HEK293 (cell line): ENCODE results near the gene MYLK4.

ENCODE experiments used
- CTCF ChIA-PET: fragments of 350-600 bp; formaldehyde crosslinking; extraction: SDS; loops from one replicate; lab custom pipeline; 2021; ENCODE audit warnings: antibody characterized with exemption; lab: Yijun Ruan, JAX
- POLR2A ChIA-PET: fragments of 300-600 bp; formaldehyde crosslinking; extraction: SDS; loops from one replicate; lab custom pipeline; 2020; ENCODE audit warnings: antibody characterized with exemption, inconsistent platforms; lab: Yijun Ruan, JAX
- H3K27ac ChIP-seq: fragments of 200-500 bp; sonication (Bioruptor generic); 2 replicates; pipeline ENCODE4 v1.5.1; 2014; ENCODE audit warnings: low read depth, low read length, control low read depth, inconsistent platforms; ENCODE audit errors: extremely low read depth
- H3K36me3 ChIP-seq, 2 experiments: fragments of 200-500 bp in 1 of 2; sonication (Bioruptor generic) in 1 of 2; 1 replicate in 1 of 2; 2 replicates in 1 of 2; pipeline ENCODE4 v1.5.1; 2014 to 2017; ENCODE audit warnings: inconsistent platforms in 2 of 2, low read length in 2 of 2; ENCODE audit not compliant: control insufficient read depth in 2 of 2, insufficient read depth in 1 of 2
- H3K4me1 ChIP-seq: fragments of 200-500 bp; sonication (Bioruptor generic); 2 replicates; pipeline ENCODE4 v1.5.1; 2014; ENCODE audit warnings: mild to moderate bottlenecking, low read length, inconsistent platforms; ENCODE audit not compliant: control insufficient read depth, insufficient read depth
- H3K4me3 ChIP-seq: 2 replicates; pipeline ENCODE4 v1.5.1; 2011; ENCODE audit warnings: low read depth, mild to moderate bottlenecking, control low read depth, low read length, moderate library complexity
- H3K9me3 ChIP-seq: fragments of 200-500 bp; sonication (Bioruptor generic); 2 replicates; pipeline ENCODE4 v1.5.1; 2014; ENCODE audit warnings: low read depth, low read length, inconsistent platforms; ENCODE audit not compliant: control insufficient read depth, insufficient read depth
- BCL11B ChIP-seq: fragments of 450-650 bp; formaldehyde crosslinking; IDR thresholded peaks from 2 replicates; pipeline ENCODE4 v1.5.1; 2016; ENCODE audit warnings: low read depth, missing biosample characterization, missing genetic modification characterization
- FEZF1 ChIP-seq: fragments of 450-650 bp; formaldehyde crosslinking; IDR thresholded peaks from 2 replicates; pipeline ENCODE4 v1.5.1; 2016; ENCODE audit warnings: missing biosample characterization, missing genetic modification characterization
- GLIS2 ChIP-seq: fragments of 450-650 bp; formaldehyde crosslinking; IDR thresholded peaks from 2 replicates; pipeline ENCODE4 v1.5.1; 2016; ENCODE audit warnings: missing biosample characterization, missing genetic modification characterization
- IKZF3 ChIP-seq: fragments of 450-650 bp; IDR thresholded peaks from 2 replicates; pipeline ENCODE4 v1.5.0; 2018; ENCODE audit warnings: missing biosample characterization, mild to moderate bottlenecking, missing genetic modification characterization, moderate library complexity
- KLF7 ChIP-seq: fragments of 450-650 bp; formaldehyde crosslinking; IDR thresholded peaks from 2 replicates; pipeline ENCODE4 v1.5.1; 2016; ENCODE audit warnings: missing biosample characterization, missing genetic modification characterization, borderline replicate concordance
- MZF1 ChIP-seq: fragments of 450-650 bp; formaldehyde crosslinking; IDR thresholded peaks from 2 replicates; pipeline ENCODE4 v1.5.1; 2017; ENCODE audit warnings: missing biosample characterization, missing genetic modification characterization, borderline replicate concordance
- PRDM10 ChIP-seq: fragments of 450-650 bp; formaldehyde crosslinking; IDR thresholded peaks from 2 replicates; pipeline ENCODE4 v1.5.1; 2016; ENCODE audit warnings: missing biosample characterization, missing genetic modification characterization
- SP2 ChIP-seq: fragments of 450-650 bp; formaldehyde crosslinking; IDR thresholded peaks from 2 replicates; pipeline ENCODE4 v1.5.1; 2016; ENCODE audit warnings: missing biosample characterization, missing genetic modification characterization
- TSHZ1 ChIP-seq: fragments of 450-650 bp; formaldehyde crosslinking; IDR thresholded peaks from 2 replicates; pipeline ENCODE4 v1.5.1; 2016; ENCODE audit warnings: missing biosample characterization, missing genetic modification characterization, borderline replicate concordance
- ZBTB17 ChIP-seq: fragments of 450-650 bp; formaldehyde crosslinking; IDR thresholded peaks from 2 replicates; pipeline ENCODE4 v1.5.1; 2016; ENCODE audit warnings: missing biosample characterization, missing genetic modification characterization
- ZBTB21 ChIP-seq: fragments of 450-650 bp; formaldehyde crosslinking; IDR thresholded peaks from 2 replicates; pipeline ENCODE4 v1.5.1; 2017; ENCODE audit warnings: missing biosample characterization, missing genetic modification characterization
- ZBTB48 ChIP-seq: fragments of 450-650 bp; formaldehyde crosslinking; IDR thresholded peaks from 2 replicates; pipeline ENCODE4 v1.5.1; 2016; ENCODE audit warnings: missing biosample characterization, missing genetic modification characterization
- ZBTB8A ChIP-seq: fragments of 450-650 bp; formaldehyde crosslinking; IDR thresholded peaks from 2 replicates; pipeline ENCODE4 v1.5.1; 2016; ENCODE audit warnings: missing biosample characterization, missing genetic modification characterization
- ZIC2 ChIP-seq: fragments of 450-650 bp; formaldehyde crosslinking; IDR thresholded peaks from 2 replicates; pipeline ENCODE4 v1.5.1; 2016; ENCODE audit warnings: missing biosample characterization, missing genetic modification characterization
- ZNF157 ChIP-seq: fragments of 450-650 bp; formaldehyde crosslinking; IDR thresholded peaks from 2 replicates; pipeline ENCODE4 v1.5.1; 2016; ENCODE audit warnings: missing biosample characterization, missing genetic modification characterization
- ZNF211 ChIP-seq: fragments of 450-650 bp; formaldehyde crosslinking; IDR thresholded peaks from 2 replicates; pipeline ENCODE4 v1.5.1; 2016; ENCODE audit warnings: low read depth, missing biosample characterization, missing genetic modification characterization
- ZNF354C ChIP-seq: fragments of 450-650 bp; formaldehyde crosslinking; IDR thresholded peaks from 2 replicates; pipeline ENCODE4 v1.5.1; 2016; ENCODE audit warnings: missing biosample characterization, missing genetic modification characterization, low read depth, borderline replicate concordance
- ZNF391 ChIP-seq: fragments of 450-650 bp; formaldehyde crosslinking; IDR thresholded peaks from 2 replicates; pipeline ENCODE4 v1.5.1; 2016; ENCODE audit warnings: low read depth, missing biosample characterization, missing genetic modification characterization, borderline replicate concordance
- ZNF596 ChIP-seq: fragments of 450-650 bp; IDR thresholded peaks from 2 replicates; pipeline ENCODE4 v1.5.0; 2018; ENCODE audit warnings: missing biosample characterization, mild to moderate bottlenecking, missing genetic modification characterization, moderate library complexity
- ZNF664 ChIP-seq: fragments of 450-650 bp; formaldehyde crosslinking; IDR thresholded peaks from 2 replicates; pipeline ENCODE4 v1.5.1; 2016; ENCODE audit warnings: missing biosample characterization, missing genetic modification characterization
- ZNF791 ChIP-seq: fragments of 450-650 bp; formaldehyde crosslinking; IDR thresholded peaks from 2 replicates; pipeline ENCODE4 v1.5.1; 2016; ENCODE audit warnings: missing biosample characterization, missing genetic modification characterization
- ZSCAN16 ChIP-seq: fragments of 450-650 bp; formaldehyde crosslinking; IDR thresholded peaks from 2 replicates; pipeline ENCODE4 v1.5.1; 2016; ENCODE audit warnings: missing biosample characterization, missing genetic modification characterization
- TF ChIP-seq, protein P1 (sequence below): fragments of 450-650 bp; formaldehyde crosslinking; IDR thresholded peaks from 2 replicates; pipeline ENCODE4 v1.5.1; 2017; ENCODE audit warnings: missing biosample characterization, missing genetic modification characterization

The MYLK4 gene

DNA sequence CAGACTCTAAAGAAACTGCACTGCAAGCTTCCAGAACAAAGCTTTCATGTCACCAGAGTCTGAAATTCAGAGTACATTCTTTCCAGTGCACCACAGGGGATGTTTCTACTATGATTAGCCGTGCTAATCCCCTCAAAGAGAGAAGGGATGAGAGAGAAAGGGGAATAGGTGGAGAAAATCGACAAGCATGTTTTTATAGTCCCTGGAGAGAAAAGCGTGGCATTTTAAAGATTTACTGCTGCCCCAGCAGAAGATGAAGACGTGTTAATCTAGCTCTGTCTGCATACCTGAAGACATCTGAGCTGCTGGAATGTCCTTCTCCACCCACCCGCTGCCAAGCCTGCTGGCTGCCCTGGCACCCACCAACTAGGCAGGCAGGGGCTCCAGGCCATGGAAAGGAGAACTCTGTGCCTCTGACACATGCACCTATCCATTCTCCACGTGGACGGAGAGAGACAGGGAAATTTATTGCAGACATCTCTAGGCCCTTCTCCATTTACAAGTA, 4.1 kb downstream of the MYLK4 start (continued):
- TF ChIP-seq ZBTB48 (tag by site-specific recombination) (no peak), ZSCAN16 (tag by site-specific recombination) (no peak), ZBTB8A (tag by site-specific recombination) (0 out of 2 replicates have a peak, but pooled peaks have one; percentile 18), FEZF1 (tag by site-specific recombination) (peak; percentile 65), ZBTB17 (tag by site-specific recombination) (peak; percentile 12; the same call in 1 of the 2 replicates), ZNF391 (tag by site-specific recombination) (no peak), PRDM10 (tag by site-specific recombination) (peak; percentile 80), ZNF664 (tag by site-specific recombination) (no peak), BCL11B (tag by site-specific recombination) (no peak), ZNF211 (no peak), KLF7 (tag by site-specific recombination) (no peak; the same call in 1 of the 2 replicates), ZNF596 (tag by site-specific recombination) (peak; percentile 65), ZIC2 (tag by site-specific recombination) (peak; percentile 93), SP2 (tag by site-specific recombination) (no peak), GLIS2 (no peak), ZNF157 (tag by site-specific recombination) (no peak), ZNF791 (tag by site-specific recombination) (no peak), TSHZ1 (tag by site-specific recombination) (no peak), IKZF3 (tag by site-specific recombination) (peak; percentile 49; the same call in 1 of the 2 replicates), MZF1 (tag by site-specific recombination) (peak; percentile 99), ZBTB21 (no peak)

GRCh38 chr6:2745246-2745645, 5.5 kb downstream of the MYLK4 start:
- Histone ChIP-seq H3K9me3 (no peaks in the 10 kb centered on the region), H3K4me1 (peaks cover 13% of the 10 kb centered on the region), H3K27ac (no peak overlapping the region), H3K4me3 (no peak overlapping the region), H3K36me3 (no peaks in the 10 kb centered on the region)
- TF ChIP-seq PRDM10 (tag by site-specific recombination) (peak; percentile 83), ZNF354C (no peak)
- TF ChIP-seq, protein P1, sequence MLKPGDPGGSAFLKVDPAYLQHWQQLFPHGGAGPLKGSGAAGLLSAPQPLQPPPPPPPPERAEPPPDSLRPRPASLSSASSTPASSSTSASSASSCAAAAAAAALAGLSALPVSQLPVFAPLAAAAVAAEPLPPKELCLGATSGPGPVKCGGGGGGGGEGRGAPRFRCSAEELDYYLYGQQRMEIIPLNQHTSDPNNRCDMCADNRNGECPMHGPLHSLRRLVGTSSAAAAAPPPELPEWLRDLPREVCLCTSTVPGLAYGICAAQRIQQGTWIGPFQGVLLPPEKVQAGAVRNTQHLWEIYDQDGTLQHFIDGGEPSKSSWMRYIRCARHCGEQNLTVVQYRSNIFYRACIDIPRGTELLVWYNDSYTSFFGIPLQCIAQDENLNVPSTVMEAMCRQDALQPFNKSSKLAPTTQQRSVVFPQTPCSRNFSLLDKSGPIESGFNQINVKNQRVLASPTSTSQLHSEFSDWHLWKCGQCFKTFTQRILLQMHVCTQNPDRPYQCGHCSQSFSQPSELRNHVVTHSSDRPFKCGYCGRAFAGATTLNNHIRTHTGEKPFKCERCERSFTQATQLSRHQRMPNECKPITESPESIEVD (tag by site-specific recombination): peak; percentile 44; the same call in 1 of the 2 replicates
- ChIA-PET CTCF (interaction anchor here (0.8 to 1.1 kb wide), 4 partner anchors 9 to 307 kb away, joined by 3 to 5 read pairs (median 4); no protein-coding TSS in a partner anchor), POLR2A (no interaction called here)
